DND-41 (cell line): Measurements from ENCODE around the gene MELK.
A peak's percentile ranks its signal among the peaks of the same experiment; 100 is the strongest.
"Not testable (repeated sequence)": the region's sequence is repeated elsewhere in the genome, so short reads cannot be mapped to it uniquely, and the experiment has no call there.

Source experiments
- ATAC-seq: fragments of 200-7000 bp; cut with Tn5 transposase; 3 replicates; pipeline ENCODE4 v1.9.1; 2021; ENCODE audit warnings: low read depth; ENCODE audit not compliant: insufficient read depth
- DNase-seq: peaks from one replicate; pipeline ENCODE4 v3.0.0-alpha.2; 2020
- H2AFZ ChIP-seq: 2 replicates; pipeline ENCODE4 v1.6.0; 2012; ENCODE audit warnings: low read depth, low read length
- H3K27ac ChIP-seq: 2 replicates; pipeline ENCODE4 v1.5.1; 2012; ENCODE audit warnings: low read length, inconsistent platforms
- H3K27me3 ChIP-seq: fragments of 200-600 bp; sonication (generic); 2 replicates; pipeline ENCODE4 v1.6.0; 2012; ENCODE audit warnings: low read length, mild to moderate bottlenecking, inconsistent platforms; ENCODE audit not compliant: insufficient read depth, poor library complexity
- H3K36me3 ChIP-seq: 2 replicates; pipeline ENCODE4 v1.5.1; 2012; ENCODE audit warnings: low read length, inconsistent platforms; ENCODE audit not compliant: insufficient read depth
- H3K4me1 ChIP-seq: 2 replicates; pipeline ENCODE4 v1.5.1; 2012; ENCODE audit warnings: mild to moderate bottlenecking, low read length; ENCODE audit not compliant: insufficient read depth
- H3K4me2 ChIP-seq: 2 replicates; pipeline ENCODE4 v1.6.0; 2012; ENCODE audit warnings: mild to moderate bottlenecking, moderate library complexity, low read length, inconsistent platforms; ENCODE audit not compliant: insufficient read depth
- H3K4me3 ChIP-seq, 2 experiments: fragments of 200-600 bp in 1 of 2; shearing (Covaris generic) in 1 of 2; 2 replicates each; pipeline ENCODE4 v1.5.1; 2012 to 2016; ENCODE audit warnings: inconsistent platforms in 2 of 2, low read length in 2 of 2, mild to moderate bottlenecking in 2 of 2, low read depth in 1 of 2, moderate library complexity in 1 of 2
- H3K79me2 ChIP-seq: 2 replicates; pipeline ENCODE4 v1.6.0; 2012; ENCODE audit warnings: low read length, inconsistent platforms; ENCODE audit not compliant: insufficient read depth
- H3K9ac ChIP-seq: 2 replicates; pipeline ENCODE4 v1.6.0; 2012; ENCODE audit warnings: low read depth, mild to moderate bottlenecking, inconsistent platforms, low read length, moderate library complexity
- H3K9me3 ChIP-seq: 2 replicates; pipeline ENCODE4 v1.5.1; 2012; ENCODE audit warnings: low read length, moderate library complexity, mild to moderate bottlenecking, inconsistent platforms; ENCODE audit not compliant: insufficient read depth, severe bottlenecking
- H4K20me1 ChIP-seq: 2 replicates; pipeline ENCODE4 v1.6.0; 2012; ENCODE audit warnings: low read length; ENCODE audit not compliant: insufficient read depth
- CTCF ChIP-seq: IDR thresholded peaks from 2 replicates; pipeline ENCODE4 v1.5.1; 2012; ENCODE audit warnings: borderline replicate concordance, low read length, moderate library complexity, mild to moderate bottlenecking; ENCODE audit not compliant: poor library complexity, severe bottlenecking; ENCODE audit errors: extremely low read depth
- EZH2 ChIP-seq: IDR thresholded peaks from 3 replicates; pipeline ENCODE4 v1.6.1; 2012; ENCODE audit warnings: borderline replicate concordance, low read depth, mild to moderate bottlenecking, moderate library complexity, low read length, inconsistent platforms; ENCODE audit not compliant: severe bottlenecking

MELK gene

GRCh38 chr9:36572515-36573418 is at the start of gene MELK:
MELK (plus strand) TSS chr9:36572895; CDS start chr9:36581682, 8,787 bp downstream.
- peak within 1 kb of the TSS; percentile 70 to 89 for H3K4me3 ChIP-seq
- peak within 1 kb of the TSS; percentile 76 for H3K4me2 ChIP-seq
- peaks cover 44% of the 10 kb centered on the region for H3K4me1 ChIP-seq
- DNase-seq (peak; percentile 89), ATAC-seq (peak; percentile 81)
- peaks cover 54% of the 10 kb centered on the region for H3K79me2 ChIP-seq
- peaks cover 22% of the 10 kb centered on the region for H4K20me1 ChIP-seq
- TF ChIP-seq EZH2 = no peak
- no peak for TF ChIP-seq CTCF
- peak within 1 kb of the TSS; percentile 78 for H3K9ac ChIP-seq
- H2AFZ ChIP-seq = peak within 1 kb of the TSS; percentile 87
- H3K27me3 ChIP-seq = no peaks in the 10 kb centered on the region
- H3K9me3 ChIP-seq = no peaks in the 10 kb centered on the region
- H3K36me3 ChIP-seq = peaks cover 26% of the 10 kb centered on the region
- peak within 1 kb of the TSS; percentile 78 for H3K27ac ChIP-seq

- no peaks in the 10 kb centered on the region for H3K9me3 ChIP-seq
- no peaks in the 10 kb centered on the region for H3K27me3 ChIP-seq
- no peak for TF ChIP-seq EZH2
- TF ChIP-seq CTCF = no peak
- ATAC-seq (no peak), DNase-seq (no peak)
- H3K9ac ChIP-seq = no peak overlapping the region
- H3K4me3 ChIP-seq = no peak overlapping the region
- no peaks in the 10 kb centered on the region for H3K4me1 ChIP-seq
- H3K36me3 ChIP-seq = no peaks in the 10 kb centered on the region
- no peak overlapping the region for H3K27ac ChIP-seq
- H4K20me1 ChIP-seq = no peaks in the 10 kb centered on the region
- no peak overlapping the region for H2AFZ ChIP-seq
- H3K4me2 ChIP-seq = no peak overlapping the region
- no peaks in the 10 kb centered on the region for H3K79me2 ChIP-seq
Observed at GRCh38 chr9:36530224-36530623, 42.5 kb upstream of the MELK start.

GRCh38 chr9:36532353-36532752 is 40.3 kb upstream of the MELK start:
- Histone ChIP-seq H2AFZ (no peak overlapping the region), H3K4me3 (no peak overlapping the region), H3K36me3 (no peaks in the 10 kb centered on the region), H3K9ac (no peak overlapping the region), H3K4me1 (no peaks in the 10 kb centered on the region), H4K20me1 (no peaks in the 10 kb centered on the region), H3K27ac (no peak overlapping the region), H3K79me2 (no peaks in the 10 kb centered on the region), H3K9me3 (no peaks in the 10 kb centered on the region), H3K4me2 (no peak overlapping the region), H3K27me3 (no peaks in the 10 kb centered on the region)
- DNase-seq (no peak), ATAC-seq (no peak)
- TF ChIP-seq CTCF (no peak), EZH2 (no peak)

GRCh38 chr9:36533726-36534125 is 39.0 kb upstream of the MELK start:
- not testable (repeated sequence) for H3K27me3 ChIP-seq, H2AFZ ChIP-seq, H3K9me3 ChIP-seq, H3K4me2 ChIP-seq, H4K20me1 ChIP-seq, H3K4me3 ChIP-seq, H3K4me1 ChIP-seq, H3K9ac ChIP-seq, ATAC-seq, H3K27ac ChIP-seq, DNase-seq, H3K36me3 ChIP-seq, H3K79me2 ChIP-seq
